HG03196 (cell line): ENCODE data around the gene TEX19.
"Not testable (repeated sequence)": the region's sequence is repeated elsewhere in the genome, so short reads cannot be mapped to it uniquely, and the experiment has no call there.

Experiments used
- ATAC-seq: cut with Tn5 transposase; IDR thresholded peaks from one replicate; pipeline ENCODE4 v1.9.1; 2021; ENCODE audit not compliant: unreplicated experiment

Gene TEX19

DNA sequence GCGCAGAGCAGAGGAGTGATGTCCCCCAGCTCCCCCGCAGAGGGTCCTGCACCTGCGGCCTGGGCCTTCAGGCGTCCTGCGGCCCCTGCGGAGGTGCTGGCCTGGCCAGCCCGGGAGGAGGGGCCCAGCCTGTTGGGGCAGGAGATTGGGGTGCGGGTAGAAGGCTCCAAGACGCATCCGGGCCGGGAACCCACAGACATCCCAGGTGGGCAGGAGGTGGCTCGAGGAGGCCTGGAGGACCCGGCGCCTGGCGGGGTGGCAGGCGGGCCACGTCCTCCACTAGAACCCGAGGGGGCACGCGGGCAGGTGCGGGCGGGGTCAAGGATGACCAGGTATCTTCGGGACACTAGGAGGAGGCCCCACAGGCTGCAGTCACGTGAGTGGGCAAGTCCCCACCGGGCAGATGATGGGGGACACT, 24.8 kb upstream of the TEX19 start:
- ATAC-seq, result no peak

GRCh38 chr17:82334622-82335394, 24.2 kb upstream of the TEX19 start:
- no peak for ATAC-seq

DNA sequence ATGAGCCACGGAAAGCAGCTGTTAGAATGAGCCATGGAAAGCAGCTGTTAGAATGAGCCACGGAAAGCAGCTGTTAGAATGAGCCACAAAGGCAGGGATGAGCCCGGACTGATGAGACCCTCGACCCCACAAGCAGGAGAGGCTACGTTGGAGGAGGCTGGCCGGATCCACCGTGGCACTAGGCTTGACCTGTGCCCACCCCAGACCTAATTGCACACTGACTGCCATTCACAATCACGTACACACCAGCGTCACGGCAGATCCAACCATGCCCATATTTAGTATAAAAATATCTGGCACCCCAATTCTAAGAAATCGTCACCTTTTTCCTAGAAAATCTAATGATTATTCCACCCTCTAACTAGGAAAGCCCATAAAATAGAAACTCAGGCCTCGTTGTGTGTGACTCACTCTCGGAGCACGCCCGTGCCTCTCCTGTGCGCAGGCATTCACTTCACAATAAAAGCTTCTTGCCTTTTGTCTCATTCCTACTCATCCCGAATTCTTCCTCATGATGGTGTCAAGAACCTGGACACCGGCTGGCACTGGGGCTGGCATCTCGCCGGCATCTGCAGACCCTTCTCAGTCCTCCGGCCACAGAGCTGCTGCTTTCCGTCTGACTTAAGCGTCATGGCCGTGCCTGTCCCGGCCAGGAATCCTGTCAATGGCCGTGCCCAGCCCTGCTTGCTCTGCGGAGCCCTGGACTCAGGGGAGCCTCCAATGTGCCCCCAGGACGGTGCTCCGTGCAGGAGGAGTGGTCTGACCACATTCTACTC, 20.0 kb upstream of the TEX19 start:
- no peak for ATAC-seq

DNA sequence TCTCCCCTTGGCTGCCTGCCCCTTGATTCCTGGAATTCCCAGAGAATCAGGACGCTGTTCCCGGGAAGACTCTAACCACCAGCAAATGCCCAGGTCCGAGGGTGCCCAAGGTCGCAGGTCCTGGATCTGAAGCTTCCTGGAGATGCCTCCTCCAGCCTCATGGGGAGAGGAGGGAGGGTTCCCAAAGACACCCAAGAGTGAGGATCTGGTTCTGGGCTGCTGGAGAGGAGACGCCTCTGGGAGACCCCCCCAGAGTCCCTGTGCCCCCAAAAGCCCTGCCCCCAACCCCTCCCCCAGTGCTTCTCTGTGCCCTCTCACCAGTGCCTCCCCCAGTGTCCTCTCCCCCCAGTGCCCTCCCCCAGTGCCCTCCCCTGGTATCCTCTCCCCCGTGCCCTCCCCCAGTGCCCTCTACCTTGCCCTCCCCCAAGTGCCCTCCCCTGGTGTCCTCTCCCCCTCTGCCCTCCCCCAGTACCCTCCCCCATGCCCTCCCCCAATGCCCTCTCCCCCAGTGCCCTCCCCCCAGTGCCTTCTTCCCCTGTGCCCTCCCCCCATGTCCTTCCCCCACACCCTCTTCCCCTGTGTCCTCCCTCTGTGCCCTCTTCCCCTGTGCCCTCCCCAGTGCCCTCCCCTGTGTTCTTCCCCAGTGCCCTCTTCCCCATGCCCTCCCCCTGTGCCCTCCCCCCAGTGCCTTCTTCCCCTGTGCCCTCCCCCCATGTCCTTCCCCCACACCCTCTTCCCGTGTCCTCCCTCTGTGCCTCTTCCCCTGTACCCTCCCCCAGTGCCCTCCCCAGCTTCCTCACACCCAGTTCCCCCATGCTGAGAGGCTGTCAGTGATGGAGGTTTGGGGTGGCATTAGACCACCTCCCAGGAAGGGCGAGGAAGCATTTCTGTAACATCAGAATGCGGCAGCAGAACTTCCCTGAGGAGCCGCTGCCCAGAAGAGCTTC, 19.1 kb upstream of the TEX19 start:
- ATAC-seq, result no peak

- ATAC-seq, result no peak
Observed at GRCh38 chr17:82342361-82343079, 16.5 kb upstream of the TEX19 start.

DNA sequence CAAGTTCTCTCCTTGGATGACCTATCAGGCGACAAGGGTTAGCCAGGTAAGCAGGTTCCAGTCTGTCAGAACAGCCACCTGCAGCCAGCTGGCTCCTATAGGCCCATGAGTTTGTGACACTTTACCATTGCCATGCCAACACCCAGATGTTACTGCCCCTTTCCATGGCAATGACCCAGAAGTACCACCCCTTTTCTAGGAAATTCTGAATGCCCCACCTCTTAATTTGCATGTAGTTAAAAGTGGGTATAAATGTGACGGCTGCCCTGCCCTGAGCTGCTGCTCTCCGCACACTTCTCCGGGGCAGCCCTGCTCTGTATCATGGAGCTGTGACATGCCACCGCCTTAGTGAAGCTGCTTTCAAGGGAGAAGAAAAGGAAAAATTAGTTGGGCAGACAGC, 15.5 kb upstream of the TEX19 start:
- ATAC-seq, result no peak

DNA sequence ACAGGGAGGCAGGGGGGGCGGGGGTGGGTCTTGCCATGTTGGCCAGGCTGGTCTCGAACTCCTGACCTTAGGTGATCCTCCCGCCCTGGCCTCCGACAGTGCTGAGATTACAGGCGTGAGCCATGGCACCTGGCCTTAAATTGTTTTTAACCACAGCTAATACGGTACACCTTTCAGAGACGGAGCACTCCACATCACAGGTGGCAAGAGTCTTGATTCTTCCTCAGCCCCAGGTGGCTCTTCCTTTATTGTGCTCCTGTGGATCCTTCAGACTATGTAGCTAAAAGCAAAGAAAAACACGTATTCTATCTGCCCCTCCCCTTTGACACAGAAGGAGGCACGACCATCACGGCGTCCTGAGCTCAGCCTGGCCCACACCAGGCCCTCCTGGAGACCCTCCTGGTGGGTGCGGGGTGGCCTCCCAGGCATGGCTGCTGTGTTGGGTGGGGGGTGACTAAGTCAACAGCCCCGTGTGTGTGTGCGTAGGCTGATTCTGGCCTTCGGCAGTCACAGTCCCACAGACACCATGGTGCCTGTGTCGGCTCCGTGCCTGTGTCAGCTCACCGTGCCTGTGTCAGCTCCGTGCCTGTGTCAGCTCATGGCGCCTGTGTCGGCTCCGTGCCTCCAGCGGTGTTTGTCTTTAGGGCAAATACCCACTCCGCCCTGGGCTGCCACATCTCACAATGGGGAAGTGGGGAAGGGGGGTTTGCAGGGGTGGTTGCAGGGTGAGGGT, 14.7 kb upstream of the TEX19 start:
- no peak for ATAC-seq

DNA sequence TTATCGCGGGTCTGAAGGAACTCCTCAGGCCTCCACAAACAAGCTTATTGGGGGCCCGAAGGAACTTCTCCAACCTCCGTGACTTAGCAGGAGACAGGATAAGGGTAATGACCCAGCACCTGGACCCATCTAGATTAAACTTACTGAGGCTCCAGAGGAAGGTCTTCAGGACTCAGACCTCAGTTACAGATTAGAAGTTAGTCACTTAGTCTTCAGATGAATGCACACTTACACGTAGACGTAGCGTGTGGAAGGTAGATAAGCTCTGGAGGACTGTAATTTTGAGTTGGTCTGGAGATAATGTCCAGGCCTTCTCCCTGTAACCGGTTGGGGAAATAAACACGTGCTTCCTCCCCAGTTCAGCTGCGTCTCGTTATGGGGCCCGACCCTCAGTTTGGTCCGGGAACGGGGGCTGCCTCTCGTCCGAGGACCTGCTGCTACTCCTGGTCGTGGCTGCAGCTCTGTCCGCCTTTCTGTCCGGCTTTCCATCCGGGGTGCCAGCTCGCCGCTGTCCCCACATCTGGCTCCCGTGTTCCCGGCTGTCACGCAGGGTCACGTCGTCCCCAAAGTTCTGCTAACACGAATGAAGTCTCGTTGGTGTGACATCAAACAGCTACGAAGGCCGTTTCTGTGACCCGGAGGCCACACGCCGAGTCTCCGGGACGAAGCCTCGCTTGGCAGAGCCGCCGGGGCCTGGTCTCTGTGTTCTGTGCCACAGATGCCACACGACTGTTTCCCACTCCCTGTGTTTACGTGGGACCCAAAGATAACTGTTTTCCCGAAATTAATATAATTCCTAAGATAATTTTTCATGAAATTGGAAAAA, 13.7 kb upstream of the TEX19 start:
- no peak for ATAC-seq

GRCh38 chr17:82346342-82347300, 12.4 kb upstream of the TEX19 start:
- ATAC-seq, result no peak

GRCh38 chr17:82347994-82348393, 11.1 kb upstream of the TEX19 start:
- not testable (repeated sequence) for ATAC-seq

GRCh38 chr17:82348434-82348833, 10.6 kb upstream of the TEX19 start:
- no peak for ATAC-seq

DNA sequence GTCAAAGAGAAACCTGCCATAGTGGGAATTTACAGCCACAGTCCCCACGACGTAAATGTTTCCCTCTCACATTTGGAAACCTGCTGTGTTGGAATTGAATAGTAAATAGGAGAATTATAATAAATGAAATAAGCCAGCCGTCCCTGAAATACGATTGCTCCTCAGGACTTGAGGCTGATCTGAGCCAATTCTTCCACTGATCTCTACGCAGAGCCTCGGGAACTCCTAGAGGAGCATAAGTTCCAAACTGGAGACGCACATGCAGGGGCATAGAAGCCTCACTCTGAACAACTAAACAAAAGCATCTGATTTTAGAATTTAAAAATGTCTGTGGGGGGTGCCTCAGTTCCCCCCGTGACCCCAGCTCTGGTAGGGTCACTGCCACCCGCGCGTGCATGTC, 10.2 kb upstream of the TEX19 start:
- ATAC-seq, result no peak

DNA sequence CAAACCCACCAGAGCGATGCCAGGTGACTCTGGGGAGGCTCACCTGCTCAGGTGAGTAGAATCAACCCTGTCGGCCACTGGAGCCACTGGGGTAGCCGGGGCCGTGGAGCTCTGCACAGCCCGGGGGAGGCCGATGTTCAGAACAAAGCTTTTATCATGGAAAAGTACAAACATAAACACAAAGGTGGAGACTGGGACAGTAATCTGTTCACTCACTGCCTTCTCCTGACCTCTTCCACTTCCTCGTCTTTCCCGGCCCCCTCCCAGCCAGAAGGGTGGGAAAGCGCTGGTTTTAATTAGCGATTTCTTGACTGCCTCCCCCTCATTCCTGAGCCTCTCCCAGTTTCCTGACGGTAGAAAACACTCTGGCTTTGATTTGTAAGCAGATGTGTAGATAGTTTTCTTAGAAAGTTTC, 9.8 kb upstream of the TEX19 start:
- ATAC-seq, result no peak

DNA sequence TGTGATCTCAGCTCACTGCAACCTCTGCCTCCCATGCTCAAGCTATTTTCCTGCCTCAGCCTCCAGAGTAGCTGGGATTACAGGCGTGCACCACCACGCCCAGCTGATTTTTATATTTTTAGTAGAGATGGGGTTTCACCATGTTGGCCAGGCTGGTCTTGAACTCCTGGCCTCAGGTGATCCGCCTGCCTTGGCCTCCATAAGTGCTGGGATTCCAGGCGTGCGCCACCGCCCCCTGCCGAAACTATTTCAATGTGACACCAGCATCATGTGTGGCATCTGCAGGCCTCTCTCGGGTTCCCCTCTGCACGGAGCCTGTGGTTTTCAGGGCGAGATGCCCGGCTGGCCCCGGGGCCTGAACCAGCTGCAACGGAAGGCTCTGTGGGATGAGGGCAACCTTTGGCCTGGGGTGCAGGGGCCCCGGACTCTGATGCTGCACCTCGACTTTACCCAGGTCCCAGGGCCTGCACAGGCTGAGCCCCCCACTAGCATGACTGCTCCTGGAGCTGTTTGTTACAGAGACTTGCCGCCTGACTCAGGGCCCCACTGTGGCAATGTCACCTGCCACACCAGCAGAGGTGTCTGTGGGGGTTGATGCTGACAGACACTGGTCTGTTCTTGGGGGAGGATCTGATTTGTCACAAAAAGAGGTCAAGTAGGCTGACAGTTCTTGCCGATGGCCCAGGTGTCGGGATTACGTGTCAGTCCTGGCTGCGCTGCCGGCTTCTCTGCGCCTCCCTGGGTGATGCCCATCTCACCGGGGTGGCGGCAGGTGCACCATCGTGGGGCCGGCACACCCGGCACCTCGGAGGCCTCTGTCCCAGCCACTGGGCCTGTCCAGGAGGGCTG, 8.6 kb upstream of the TEX19 start:
- no peak for ATAC-seq

DNA sequence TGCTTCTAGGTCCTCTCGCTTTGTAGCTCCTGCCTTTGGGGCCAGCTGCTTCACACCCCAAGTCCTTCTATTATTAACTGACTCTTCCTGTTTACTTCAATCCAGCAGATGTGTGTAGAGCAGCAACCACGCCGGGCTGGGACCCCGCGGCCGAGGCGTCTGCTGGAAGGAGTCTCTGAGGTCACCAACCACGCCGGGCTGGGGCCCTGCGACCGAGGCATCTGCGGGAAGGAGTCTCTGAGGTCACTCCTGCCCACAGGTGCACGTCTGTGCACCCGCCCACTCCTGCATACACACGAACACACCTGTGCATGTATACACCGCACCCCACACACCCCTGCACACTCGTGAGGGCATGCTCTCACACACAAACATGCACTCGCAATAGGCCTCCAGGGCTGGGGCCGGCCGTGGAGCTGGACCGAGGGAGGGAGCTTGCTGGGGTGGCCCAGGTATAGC, 7.8 kb upstream of the TEX19 start:
- ATAC-seq, result peak; percentile 58

GRCh38 chr17:82351713-82352488, 7.1 kb upstream of the TEX19 start:
- ATAC-seq, result peak; percentile 55
